Measurements from ENCODE around the gene ANKH. TPM values are rescaled to one million over a fixed set of nuclear protein-coding genes. Genes with fewer than 3 reads are reported as not detected.

ANKH gene
- total RNA-seq, 1 experiment from 2014 or later, result 13.9 TPM

DNA sequence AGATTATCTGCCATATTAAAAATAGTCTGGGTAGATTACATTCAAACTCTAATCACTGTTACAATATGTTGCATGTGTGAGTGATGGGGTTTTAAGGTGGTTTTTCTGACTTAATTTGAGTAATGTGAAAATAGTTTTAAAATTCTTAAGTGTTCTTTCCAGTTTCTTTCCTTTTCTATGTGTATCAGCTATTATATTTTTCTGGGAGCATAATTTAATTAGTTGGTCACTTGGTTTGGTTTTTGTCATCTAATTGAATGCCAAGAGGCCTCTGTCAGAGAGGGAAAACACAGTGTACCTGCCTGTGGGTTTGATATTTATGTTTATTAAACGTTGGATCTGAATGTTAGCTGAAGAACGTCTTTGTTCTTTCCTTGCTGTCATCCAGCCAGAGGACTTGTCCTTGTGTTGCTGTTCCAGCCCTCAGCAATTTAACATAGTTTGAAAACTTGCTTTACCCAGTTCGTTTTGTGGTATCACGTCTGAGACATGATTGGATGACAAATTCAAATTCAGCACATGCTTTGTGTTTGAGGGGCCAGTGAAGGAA is 187.6 kb downstream of the ANKH start:
- peaks cover 6% of the 10 kb centered on the region for H3K36me3 ChIP-seq (ENCODE audit: insufficient read depth, low read length, poor library complexity, severe bottlenecking)
- TF ChIP-seq, protein P1, sequence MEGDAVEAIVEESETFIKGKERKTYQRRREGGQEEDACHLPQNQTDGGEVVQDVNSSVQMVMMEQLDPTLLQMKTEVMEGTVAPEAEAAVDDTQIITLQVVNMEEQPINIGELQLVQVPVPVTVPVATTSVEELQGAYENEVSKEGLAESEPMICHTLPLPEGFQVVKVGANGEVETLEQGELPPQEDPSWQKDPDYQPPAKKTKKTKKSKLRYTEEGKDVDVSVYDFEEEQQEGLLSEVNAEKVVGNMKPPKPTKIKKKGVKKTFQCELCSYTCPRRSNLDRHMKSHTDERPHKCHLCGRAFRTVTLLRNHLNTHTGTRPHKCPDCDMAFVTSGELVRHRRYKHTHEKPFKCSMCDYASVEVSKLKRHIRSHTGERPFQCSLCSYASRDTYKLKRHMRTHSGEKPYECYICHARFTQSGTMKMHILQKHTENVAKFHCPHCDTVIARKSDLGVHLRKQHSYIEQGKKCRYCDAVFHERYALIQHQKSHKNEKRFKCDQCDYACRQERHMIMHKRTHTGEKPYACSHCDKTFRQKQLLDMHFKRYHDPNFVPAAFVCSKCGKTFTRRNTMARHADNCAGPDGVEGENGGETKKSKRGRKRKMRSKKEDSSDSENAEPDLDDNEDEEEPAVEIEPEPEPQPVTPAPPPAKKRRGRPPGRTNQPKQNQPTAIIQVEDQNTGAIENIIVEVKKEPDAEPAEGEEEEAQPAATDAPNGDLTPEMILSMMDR (conservative IDR thresholded peaks at IDR 0.05; ENCODE audit: low read depth, low read length), result no peak
- TF ChIP-seq EZH2 (IDR thresholded peaks at IDR 0.05; ENCODE audit: borderline replicate concordance, low read depth, low read length, poor library complexity, severe bottlenecking), result no peak
- H3K27me3 ChIP-seq (replicated peaks; ENCODE audit: insufficient read depth, low read depth, low read length, poor library complexity), result no peaks in the 10 kb centered on the region
- DNase-seq (ENCODE audit: low spot score), result no peak
- BruUV-seq (replicated peaks), result no TSS peak
- POLR2A ChIA-PET (ENCODE audit: low non-redundant PET), result no interaction called here
- no peak overlapping the region for H3K27ac ChIP-seq (ENCODE audit: low read depth, low read length, poor library complexity, severe bottlenecking)
- H3K4me3 ChIP-seq (ENCODE audit: low read depth, low read length, poor library complexity, severe bottlenecking), result no peak overlapping the region
- no peaks in the 10 kb centered on the region for H3K9me3 ChIP-seq (ENCODE audit: low read depth, low read length, poor library complexity, severe bottlenecking)
- H3K4me1 ChIP-seq (ENCODE audit: insufficient read depth, low read length, poor library complexity, severe bottlenecking), result no peaks in the 10 kb centered on the region
- CTCF ChIA-PET, result no interaction called here
- intact Hi-C loops (cut with micrococcal nuclease; ENCODE audit: unreplicated experiment), result no loop called here

DNA sequence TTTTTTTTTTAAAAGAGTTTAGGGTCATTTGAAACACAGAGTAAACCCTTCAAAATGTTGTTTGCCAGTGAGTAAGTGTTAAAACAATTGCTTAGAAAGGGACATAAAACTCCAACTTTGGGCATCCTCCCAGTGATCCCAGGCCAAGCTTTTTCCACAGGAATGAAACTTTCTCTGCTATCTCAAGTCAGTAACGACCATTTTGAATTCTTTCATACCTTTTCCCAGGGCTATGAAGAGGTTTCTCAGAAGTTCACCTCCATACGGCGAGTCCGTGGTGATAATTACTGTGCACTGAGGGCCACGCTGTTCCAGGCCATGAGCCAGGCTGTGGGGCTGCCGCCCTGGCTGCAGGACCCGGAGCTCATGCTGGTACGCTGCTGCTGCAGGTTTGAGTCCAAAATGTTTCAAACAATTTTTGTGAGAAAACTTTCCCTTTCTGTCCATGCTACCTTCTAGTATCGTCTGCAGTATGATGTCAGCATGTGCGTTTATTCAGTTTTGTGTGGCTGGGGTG is 190.3 kb downstream of the ANKH start:
- no peaks in the 10 kb centered on the region for H3K4me1 ChIP-seq (ENCODE audit: insufficient read depth, low read length, poor library complexity, severe bottlenecking)
- no TSS peak for BruUV-seq (replicated peaks)
- CTCF ChIA-PET, result no interaction called here
- no peaks in the 10 kb centered on the region for H3K9me3 ChIP-seq (ENCODE audit: low read depth, low read length, poor library complexity, severe bottlenecking)
- POLR2A ChIA-PET (ENCODE audit: low non-redundant PET), result no interaction called here
- no peak for DNase-seq (ENCODE audit: low spot score)
- no peak overlapping the region for H3K27ac ChIP-seq (ENCODE audit: low read depth, low read length, poor library complexity, severe bottlenecking)
- intact Hi-C loops (cut with micrococcal nuclease; ENCODE audit: unreplicated experiment), result no loop called here
- no peak overlapping the region for H3K4me3 ChIP-seq (ENCODE audit: low read depth, low read length, poor library complexity, severe bottlenecking)
- peaks cover 6% of the 10 kb centered on the region for H3K36me3 ChIP-seq (ENCODE audit: insufficient read depth, low read length, poor library complexity, severe bottlenecking)
- TF ChIP-seq EZH2 (IDR thresholded peaks at IDR 0.05; ENCODE audit: borderline replicate concordance, low read depth, low read length, poor library complexity, severe bottlenecking), result no peak
- TF ChIP-seq, protein P1 (conservative IDR thresholded peaks at IDR 0.05; ENCODE audit: low read depth, low read length), result no peak
- no peaks in the 10 kb centered on the region for H3K27me3 ChIP-seq (replicated peaks; ENCODE audit: insufficient read depth, low read depth, low read length, poor library complexity)

DNA sequence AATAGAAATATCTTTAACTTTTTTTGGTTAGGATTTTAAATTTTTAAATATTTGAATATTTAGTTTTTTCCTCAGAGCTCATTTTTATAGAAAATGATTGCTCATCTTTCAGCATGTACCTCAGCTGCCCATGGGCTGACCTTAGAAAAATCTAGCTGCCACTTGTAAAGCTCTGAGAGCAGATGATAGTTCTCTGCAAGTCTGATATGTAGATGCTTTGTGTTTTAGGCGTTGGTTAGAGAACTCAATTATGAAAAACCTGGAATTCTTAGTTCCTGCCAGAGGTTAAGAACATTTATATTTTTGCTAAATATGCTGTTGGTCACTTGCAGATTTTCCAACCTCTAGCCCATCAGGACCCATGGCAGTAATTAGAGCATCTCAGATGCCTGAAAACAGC is 192.0 kb downstream of the ANKH start:
- Histone ChIP-seq H3K9me3 (ENCODE audit: low read depth, low read length, poor library complexity, severe bottlenecking) (no peaks in the 10 kb centered on the region), H3K27ac (ENCODE audit: low read depth, low read length, poor library complexity, severe bottlenecking) (no peak overlapping the region), H3K36me3 (ENCODE audit: insufficient read depth, low read length, poor library complexity, severe bottlenecking) (peaks cover 6% of the 10 kb centered on the region), H3K27me3 (replicated peaks; ENCODE audit: insufficient read depth, low read depth, low read length, poor library complexity) (no peaks in the 10 kb centered on the region), H3K4me1 (ENCODE audit: insufficient read depth, low read length, poor library complexity, severe bottlenecking) (no peaks in the 10 kb centered on the region), H3K4me3 (ENCODE audit: low read depth, low read length, poor library complexity, severe bottlenecking) (no peak overlapping the region)
- intact Hi-C loops (cut with micrococcal nuclease; ENCODE audit: unreplicated experiment), result no loop called here
- DNase-seq (ENCODE audit: low spot score), result no peak
- ChIA-PET POLR2A (ENCODE audit: low non-redundant PET) (no interaction called here), CTCF (no interaction called here)
- BruUV-seq (replicated peaks), result no TSS peak
- TF ChIP-seq EZH2 (IDR thresholded peaks at IDR 0.05; ENCODE audit: borderline replicate concordance, low read depth, low read length, poor library complexity, severe bottlenecking), result no peak
- TF ChIP-seq, protein P1 (conservative IDR thresholded peaks at IDR 0.05; ENCODE audit: low read depth, low read length), result no peak
